Ectodermal cell (in vitro differentiated cells): ENCODE results near the gene DGKB.

ENCODE experiments used
- H3K27ac ChIP-seq: 2 replicates; pipeline ENCODE4 v1.7.0; 2013; ENCODE audit warnings: mild to moderate bottlenecking, low read depth, low read length; ENCODE audit not compliant: insufficient read depth, poor library complexity, severe bottlenecking
- H3K27me3 ChIP-seq: 2 replicates; pipeline ENCODE4 v1.7.0; 2013; ENCODE audit warnings: mild to moderate bottlenecking, low read length; ENCODE audit not compliant: insufficient read depth, control insufficient read depth, poor library complexity, severe bottlenecking
- H3K36me3 ChIP-seq: one replicate; pipeline ENCODE4 v1.7.0; 2013; ENCODE audit warnings: low read length; ENCODE audit not compliant: control insufficient read depth, insufficient read depth
- H3K4me1 ChIP-seq: one replicate; pipeline ENCODE4 v1.7.0; 2013; ENCODE audit warnings: low read length; ENCODE audit not compliant: control insufficient read depth, insufficient read depth
- H3K4me3 ChIP-seq: 2 replicates; pipeline ENCODE4 v1.7.0; 2013; ENCODE audit warnings: low read depth, low read length, control low read depth; ENCODE audit not compliant: insufficient read depth
- H3K9me3 ChIP-seq: 2 replicates; pipeline ENCODE4 v1.7.0; 2013; ENCODE audit warnings: mild to moderate bottlenecking, low read length, moderate library complexity; ENCODE audit not compliant: control insufficient read depth
- WGBS, 2 experiments: methylation state at CpG; one replicate each; pipeline ENCODE4 v1.1.7; 2013; ENCODE audit warnings: missing lambda C conversion rate in 2 of 2; 5-methylcytosine and 5-hydroxymethylcytosine counted together

Gene DGKB

DNA sequence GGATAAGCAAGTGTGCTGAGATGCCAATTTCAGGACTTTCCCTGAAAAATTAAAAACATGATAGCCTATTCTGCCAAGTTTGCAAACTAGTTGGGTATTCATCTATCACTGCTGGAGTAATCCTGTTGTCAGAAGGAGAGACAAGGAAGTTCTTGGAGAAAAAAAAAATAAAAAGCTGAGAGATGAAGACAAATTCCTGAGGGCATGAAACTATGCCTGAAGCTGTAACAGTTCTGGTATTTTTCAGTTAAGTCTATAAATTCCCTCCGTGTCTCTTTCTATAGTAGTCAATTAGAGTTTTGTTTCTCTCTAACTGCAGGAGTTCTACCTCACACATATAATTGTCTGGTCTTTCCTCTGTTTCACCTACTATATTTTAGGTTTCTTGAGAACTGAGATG is 95.7 kb downstream of the DGKB start:
- 85 to 86% methylated on average over 1 of the region's 1 CpG for WGBS, 2 experiments
- Histone ChIP-seq H3K9me3 (no peaks in the 10 kb centered on the region), H3K27me3 (no peaks in the 10 kb centered on the region), H3K36me3 (no peaks in the 10 kb centered on the region), H3K4me3 (no peak overlapping the region), H3K27ac (no peak overlapping the region), H3K4me1 (peaks cover 5% of the 10 kb centered on the region)

DNA sequence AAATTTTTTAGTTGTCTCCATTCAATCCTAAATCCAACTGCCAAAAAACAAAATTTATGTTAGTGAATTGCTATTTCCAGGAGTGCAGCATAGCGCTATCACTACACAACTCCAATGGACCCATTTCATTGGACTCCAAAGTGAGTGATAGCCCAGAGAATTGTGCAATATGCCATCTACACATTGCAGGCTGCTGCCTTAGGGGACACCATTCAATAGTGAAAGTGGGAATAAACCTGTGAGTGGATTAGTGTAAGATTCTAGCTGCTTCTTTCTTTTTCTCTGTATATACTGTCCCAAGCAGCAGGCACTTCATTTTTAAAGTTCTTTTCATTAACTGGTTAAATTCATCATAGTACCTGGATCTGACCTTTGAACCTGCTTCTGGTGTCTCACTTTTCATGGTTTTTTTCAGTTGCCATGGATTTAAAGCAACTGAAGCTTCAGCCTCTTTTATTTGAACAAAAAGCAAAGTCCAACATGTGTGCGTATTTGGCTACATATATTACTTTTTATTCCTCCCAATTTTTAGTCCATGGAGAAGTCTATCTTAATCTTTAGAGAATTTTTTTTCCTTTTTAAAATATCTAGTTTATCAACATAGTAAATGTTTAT is 97.3 kb downstream of the DGKB start:
- Histone ChIP-seq H3K4me3 (no peak overlapping the region), H3K4me1 (peaks cover 5% of the 10 kb centered on the region), H3K27ac (no peak overlapping the region), H3K36me3 (no peaks in the 10 kb centered on the region), H3K27me3 (no peaks in the 10 kb centered on the region), H3K9me3 (no peaks in the 10 kb centered on the region)
- 89 to 94% methylated on average over 2 of the region's 2 CpGs for WGBS, 2 experiments

DNA sequence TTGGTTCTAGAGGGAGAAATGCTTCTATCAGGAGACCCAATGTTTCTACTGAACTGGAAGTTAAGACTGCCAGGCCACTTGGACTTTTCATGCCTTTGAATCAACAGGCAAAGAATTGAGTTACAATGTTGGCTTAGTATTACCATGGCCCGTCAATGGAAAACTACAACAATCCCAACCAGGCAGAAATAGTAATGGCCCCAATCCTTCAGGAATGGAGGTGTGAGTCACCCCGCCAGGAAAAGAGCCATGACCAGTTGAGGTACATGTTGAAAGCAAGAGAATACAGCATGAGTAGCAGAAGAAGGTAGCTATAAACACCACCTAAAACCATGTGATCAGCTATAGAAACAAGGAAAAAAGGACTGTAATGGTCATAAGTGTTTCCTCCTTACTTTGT is 101.9 kb downstream of the DGKB start:
- H3K27ac ChIP-seq, result no peak overlapping the region
- H3K9me3 ChIP-seq, result no peaks in the 10 kb centered on the region
- no peaks in the 10 kb centered on the region for H3K36me3 ChIP-seq
- H3K4me3 ChIP-seq, result no peak overlapping the region
- no peaks in the 10 kb centered on the region for H3K27me3 ChIP-seq
- no peaks in the 10 kb centered on the region for H3K4me1 ChIP-seq
- 93 to 97% methylated on average over 2 of the region's 2 CpGs for WGBS, 2 experiments

DNA sequence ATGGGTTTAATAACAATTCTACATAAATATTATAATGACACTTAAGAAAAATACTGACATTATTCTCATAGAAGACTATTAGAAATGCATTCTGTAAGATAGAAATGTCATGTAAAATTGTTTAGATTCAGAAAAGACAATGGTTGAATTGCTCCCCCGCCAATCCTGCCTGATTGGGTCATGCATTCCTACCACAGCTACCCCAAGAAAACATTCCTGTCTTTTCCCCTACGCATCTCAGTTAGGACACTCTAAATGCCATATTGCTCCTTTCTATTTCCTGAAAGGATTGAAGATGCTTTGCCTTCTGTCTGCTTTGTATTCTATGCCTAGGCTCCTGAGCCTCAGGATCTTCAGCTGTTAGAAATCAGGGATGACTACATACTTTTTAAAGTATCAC is 109.4 kb downstream of the DGKB start:
- WGBS, 2 experiments, result 77 to 80% methylated on average over 2 of the region's 2 CpGs
- Histone ChIP-seq H3K4me3 (no peak overlapping the region), H3K27ac (no peak overlapping the region), H3K27me3 (no peaks in the 10 kb centered on the region), H3K4me1 (no peaks in the 10 kb centered on the region), H3K36me3 (no peaks in the 10 kb centered on the region), H3K9me3 (no peaks in the 10 kb centered on the region)

DNA sequence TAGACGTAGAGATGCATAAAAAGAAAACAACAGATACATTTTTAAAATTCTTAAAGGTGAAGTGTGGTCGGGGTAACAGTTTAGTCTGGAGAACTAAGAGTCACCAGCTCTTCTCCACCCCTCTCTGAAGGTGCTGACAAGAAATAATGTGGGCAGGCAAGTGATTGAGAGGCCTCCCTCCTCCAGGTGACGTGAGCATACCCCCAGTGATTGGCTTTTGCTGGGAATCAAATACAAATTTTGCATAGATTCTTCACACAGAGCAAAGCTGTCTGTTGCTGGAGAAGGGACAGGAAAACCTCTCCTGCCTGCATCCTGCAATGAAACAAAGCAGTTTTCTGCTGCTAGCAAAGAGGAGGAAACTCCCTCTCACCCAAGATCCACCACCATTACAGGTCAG is 115.0 kb downstream of the DGKB start:
- H3K27me3 ChIP-seq, result no peaks in the 10 kb centered on the region
- no peak overlapping the region for H3K4me3 ChIP-seq
- H3K9me3 ChIP-seq, result no peaks in the 10 kb centered on the region
- no peak overlapping the region for H3K27ac ChIP-seq
- no peaks in the 10 kb centered on the region for H3K4me1 ChIP-seq
- WGBS, 2 experiments, result 81 to 88% methylated on average over 3 of the region's 3 CpGs
- no peaks in the 10 kb centered on the region for H3K36me3 ChIP-seq

DNA sequence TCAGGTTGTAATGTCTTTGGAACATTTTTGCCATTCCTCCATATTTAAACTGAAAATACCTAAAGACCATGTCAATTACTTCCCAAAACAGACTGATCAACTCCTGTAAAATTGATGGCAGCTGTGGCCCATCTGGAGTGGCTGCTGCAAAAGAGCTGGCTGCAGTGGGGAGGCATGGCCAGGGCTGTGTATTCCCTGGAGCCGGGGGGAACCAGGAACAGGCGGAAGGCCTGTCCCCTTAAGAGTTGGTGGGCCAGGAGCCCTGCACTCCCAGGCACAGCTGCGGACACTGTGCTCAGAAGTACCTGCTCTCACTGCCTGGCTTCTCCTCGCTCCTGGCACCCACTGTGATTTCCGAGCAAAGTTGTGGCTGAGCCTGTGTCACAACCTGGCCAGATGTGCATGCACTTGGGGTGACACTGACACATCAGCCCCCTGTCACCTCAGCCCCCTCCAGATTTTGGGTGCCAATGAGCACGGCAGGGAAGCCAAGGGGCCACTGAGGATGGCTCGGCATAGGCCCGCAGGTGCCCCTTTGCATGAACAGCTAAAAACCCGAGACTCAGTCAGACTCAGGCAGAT is 116.1 kb downstream of the DGKB start:
- Histone ChIP-seq H3K36me3 (no peaks in the 10 kb centered on the region), H3K4me1 (no peaks in the 10 kb centered on the region), H3K27ac (no peak overlapping the region), H3K4me3 (no peak overlapping the region), H3K9me3 (no peaks in the 10 kb centered on the region), H3K27me3 (no peaks in the 10 kb centered on the region)
- WGBS, 2 experiments, result 92 to 94% methylated on average over 9 of the region's 9 CpGs

DNA sequence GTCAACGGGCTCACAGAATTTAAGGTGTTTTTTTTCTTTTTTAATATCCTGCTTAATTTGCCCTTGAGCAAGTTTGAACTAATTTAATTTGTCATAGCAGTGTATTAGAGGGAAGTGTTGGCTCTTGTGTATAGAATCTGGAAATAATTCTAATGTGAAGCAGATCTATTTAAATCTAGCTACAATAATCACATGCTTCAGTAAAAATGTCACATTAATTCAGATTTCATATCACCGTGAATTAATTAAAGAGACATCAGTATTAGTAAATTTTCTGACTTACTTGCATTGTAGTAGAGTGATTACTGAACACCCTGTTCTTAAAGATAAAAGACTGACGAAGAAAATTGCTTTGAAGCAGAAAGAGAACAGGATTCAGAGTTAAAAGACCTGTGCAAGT is 124.7 kb downstream of the DGKB start:
- no peak overlapping the region for H3K27ac ChIP-seq

DNA sequence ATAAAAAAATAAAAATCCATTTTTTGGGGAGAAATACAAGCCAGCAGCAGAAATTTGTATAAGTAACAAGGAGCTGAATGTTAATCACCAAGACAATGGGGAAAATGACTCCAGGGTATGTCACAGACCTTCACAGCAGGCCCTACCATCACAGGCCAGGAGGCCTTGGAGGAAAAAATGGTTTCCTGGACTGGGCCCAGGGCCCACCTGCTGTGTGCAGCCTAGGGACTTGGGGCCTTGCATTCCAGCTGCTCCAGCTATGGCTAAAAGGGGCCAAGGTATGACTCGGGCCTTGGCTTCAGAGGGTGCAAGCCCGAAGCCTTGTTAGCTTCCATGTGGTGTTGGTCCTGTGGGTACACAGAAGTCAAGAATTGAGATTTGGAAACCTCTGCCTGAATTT is 126.3 kb downstream of the DGKB start:
- Histone ChIP-seq H3K4me1 (no peaks in the 10 kb centered on the region), H3K27ac (no peak overlapping the region), H3K27me3 (no peaks in the 10 kb centered on the region), H3K4me3 (no peak overlapping the region), H3K9me3 (no peaks in the 10 kb centered on the region), H3K36me3 (no peaks in the 10 kb centered on the region)
- 93% methylated on average over 2 of the region's 2 CpGs for WGBS, 2 experiments

More for the DNA sequence above, 124.7 kb downstream of the DGKB start:
- Histone ChIP-seq H3K9me3 (no peaks in the 10 kb centered on the region), H3K27me3 (no peaks in the 10 kb centered on the region), H3K36me3 (no peaks in the 10 kb centered on the region), H3K4me1 (no peaks in the 10 kb centered on the region), H3K4me3 (no peak overlapping the region)
- WGBS, 2 experiments, result 88 to 100% methylated on average over 1 to 2 of the region's 3 CpGs

DNA sequence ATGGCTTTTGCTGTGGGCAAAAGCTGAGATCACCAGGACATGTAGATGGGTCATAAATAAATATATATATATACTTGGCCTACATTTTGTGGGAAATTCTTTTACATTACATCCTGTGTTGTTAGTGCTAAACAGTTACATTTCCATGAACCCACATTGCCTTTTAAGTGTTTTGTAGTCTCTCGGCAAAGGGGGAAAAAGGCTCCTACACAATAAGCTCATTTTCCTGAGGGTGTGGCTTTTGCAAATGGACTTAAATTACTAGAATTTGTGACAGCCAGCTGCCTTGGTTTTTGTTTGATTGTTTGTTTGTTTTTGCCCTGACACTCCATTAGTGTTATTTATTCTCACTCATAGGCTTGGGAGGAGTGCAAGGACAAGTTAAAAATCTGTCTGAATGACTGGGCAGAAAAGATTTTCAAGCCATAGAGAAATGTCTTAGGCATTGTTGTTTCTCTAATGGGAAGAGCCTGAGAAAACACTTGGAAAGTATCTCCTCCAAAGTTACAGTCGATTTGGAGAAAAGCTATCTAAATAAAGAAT is 128.8 kb downstream of the DGKB start:
- no peaks in the 10 kb centered on the region for H3K9me3 ChIP-seq
- no peak overlapping the region for H3K4me3 ChIP-seq
- WGBS, 2 experiments, result 74% methylated on average over 2 of the region's 2 CpGs; no CpG with 5 or more reads in 1 of the 2 experiments
- H3K27ac ChIP-seq, result no peak overlapping the region
- no peaks in the 10 kb centered on the region for H3K4me1 ChIP-seq
- no peaks in the 10 kb centered on the region for H3K27me3 ChIP-seq
- H3K36me3 ChIP-seq, result no peaks in the 10 kb centered on the region

DNA sequence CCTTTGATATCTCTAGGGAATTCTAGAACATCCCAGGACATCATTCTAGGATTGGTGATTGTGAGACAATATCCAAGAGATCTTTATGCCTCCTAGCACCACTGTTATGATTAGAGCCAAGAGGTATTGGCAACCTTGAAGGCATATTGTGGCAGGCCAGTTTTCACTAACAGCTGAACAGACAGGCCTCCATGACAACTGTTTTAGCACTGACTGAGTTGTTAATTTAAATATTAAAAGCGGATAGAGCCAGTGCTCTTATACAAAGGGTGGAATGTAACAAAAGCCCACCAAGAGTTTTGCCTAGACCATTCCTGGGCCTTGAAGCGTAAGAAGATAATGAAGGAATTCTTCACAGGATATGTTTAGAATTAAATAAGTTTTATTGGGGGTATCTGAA is 131.9 kb downstream of the DGKB start:
- Histone ChIP-seq H3K27ac (no peak overlapping the region), H3K4me3 (no peak overlapping the region), H3K27me3 (no peaks in the 10 kb centered on the region), H3K36me3 (no peaks in the 10 kb centered on the region), H3K9me3 (no peaks in the 10 kb centered on the region), H3K4me1 (no peaks in the 10 kb centered on the region)
- 66 to 71% methylated on average over 2 of the region's 2 CpGs for WGBS, 2 experiments
